Activated T-cell treated with anti-CD3 and anti-CD28 coated beads, Interleukin-2, amount 50 U/mL, for 72 hours (primary cell): ENCODE measurements around the gene PRKCI. TPM values are rescaled to one million over a fixed set of nuclear protein-coding genes. Genes with fewer than 3 reads are reported as not detected.
"Not testable (repeated sequence)": the region's sequence is repeated elsewhere in the genome, so short reads cannot be mapped to it uniquely, and the experiment has no call there.

Experiments
- ATAC-seq, 2 donors: fragments of 150-1000 bp; cut with Tn5 transposase; replicated peaks in 1 of 2; 2 replicates each; pipeline ENCODE4 v1.10.0; 2021; ENCODE audit warnings: moderate library complexity in 2 of 2, mild to moderate bottlenecking in 1 of 2
- DNase-seq, 2 donors: peaks; one replicate each; pipeline ENCODE4 v3.0.0; 2021 to 2022; ENCODE audit warnings: mixed read lengths in 1 of 2
- H3K27ac Mint-ChIP-seq: one replicate; pipeline ENCODE4 v1.8.0; 2022; ENCODE audit warnings: mild to moderate bottlenecking, moderate library complexity, mixed read lengths
- H3K27me3 Mint-ChIP-seq: one replicate; pipeline ENCODE4 v1.8.0; 2022; ENCODE audit warnings: low read depth, mixed read lengths
- H3K36me3 Mint-ChIP-seq, 2 donors: one replicate each; pipeline ENCODE4 v1.8.0; 2022; ENCODE audit warnings: mixed read lengths in 2 of 2, mild to moderate bottlenecking in 1 of 2; ENCODE audit not compliant: insufficient read depth in 2 of 2
- H3K4me1 Mint-ChIP-seq: one replicate; pipeline ENCODE4 v1.8.0; 2022; ENCODE audit warnings: low read depth, mixed read lengths
- H3K4me3 Mint-ChIP-seq, 2 donors: one replicate each; pipeline ENCODE4 v1.8.0; 2022; ENCODE audit warnings: mild to moderate bottlenecking in 2 of 2, mixed read lengths in 2 of 2, moderate library complexity in 2 of 2
- H3K9me3 Mint-ChIP-seq, 2 donors: one replicate each; pipeline ENCODE4 v1.8.0; 2022; ENCODE audit warnings: mixed read lengths in 2 of 2
- total RNA-seq, 2 donors: library from RNA; stranded (reverse); gene quantifications; one replicate each; pipeline ENCODE4 v1.2.3, GENCODE V29; 2022

PRKCI gene
- total RNA-seq, 2 donors from 2014 or later: 33.7 to 36.9 TPM

- Mint-ChIP-seq H3K4me3 (no peak overlapping the region), H3K27ac (no peak overlapping the region), H3K27me3 (no peaks in the 10 kb centered on the region), H3K36me3 (peaks cover 2% of the 10 kb centered on the region in 2 donors), H3K9me3 (no peaks in the 10 kb centered on the region), H3K4me1 (no peaks in the 10 kb centered on the region)
- ATAC-seq (no peak), DNase-seq (no peak)
These were observed 11.3 kb downstream of the PRKCI start for GRCh38 chr3:170233530-170233929.

GRCh38 chr3:170240142-170240541 is 17.9 kb downstream of the PRKCI start:
- no peak for DNase-seq
- Mint-ChIP-seq H3K27me3 (no peaks in the 10 kb centered on the region), H3K36me3 (peaks cover 4% of the 10 kb centered on the region in 2 donors), H3K4me3 (no peak overlapping the region), H3K27ac (no peak overlapping the region), H3K4me1 (no peaks in the 10 kb centered on the region), H3K9me3 (no peaks in the 10 kb centered on the region)
- ATAC-seq: no peak

- Mint-ChIP-seq H3K9me3 (no peaks in the 10 kb centered on the region), H3K36me3 (peaks cover 4% of the 10 kb centered on the region in 2 donors), H3K27ac (no peak overlapping the region), H3K27me3 (no peaks in the 10 kb centered on the region), H3K4me3 (no peak overlapping the region), H3K4me1 (no peaks in the 10 kb centered on the region)
- DNase-seq (no peak), ATAC-seq (no peak)
These were observed 18.4 kb downstream of the PRKCI start for GRCh38 chr3:170240671-170241070.

- peaks cover 2 to 7% of the 10 kb centered on the region in 2 donors for H3K36me3 Mint-ChIP-seq
- ATAC-seq: no peak
- H3K27me3 Mint-ChIP-seq: no peaks in the 10 kb centered on the region
- DNase-seq: no peak
- H3K9me3 Mint-ChIP-seq: no peaks in the 10 kb centered on the region
- peaks cover 19% of the 10 kb centered on the region for H3K4me1 Mint-ChIP-seq
- H3K27ac Mint-ChIP-seq: no peak overlapping the region
- no peak overlapping the region for H3K4me3 Mint-ChIP-seq
These were observed 22.4 kb downstream of the PRKCI start for GRCh38 chr3:170244576-170244975.

- no peaks in the 10 kb centered on the region for H3K9me3 Mint-ChIP-seq
- no peak overlapping the region for H3K27ac Mint-ChIP-seq
- H3K36me3 Mint-ChIP-seq: peaks cover 3 to 7% of the 10 kb centered on the region in 2 donors
- H3K27me3 Mint-ChIP-seq: no peaks in the 10 kb centered on the region
- DNase-seq: no peak
- H3K4me1 Mint-ChIP-seq: peaks cover 20% of the 10 kb centered on the region
- peak overlapping the region in 1 of 2 donors; percentile 31 for H3K4me3 Mint-ChIP-seq
- peak in 1 of 2 donors; percentile 21 for ATAC-seq
These were observed 25.7 kb downstream of the PRKCI start for GRCh38 chr3:170247875-170248274.

GRCh38 chr3:170256597-170256996 is 34.4 kb downstream of the PRKCI start:
- Mint-ChIP-seq H3K4me3 (peak overlapping the region; percentile 11 to 71), H3K4me1 (peaks cover 48% of the 10 kb centered on the region), H3K36me3 (peaks cover 16 to 23% of the 10 kb centered on the region in 2 donors), H3K27me3 (no peaks in the 10 kb centered on the region), H3K27ac (peak overlapping the region; percentile 0), H3K9me3 (peaks cover 5 to 10% of the 10 kb centered on the region in 2 donors)
- DNase-seq: no peak
- ATAC-seq: peak; percentile 39 to 44

- DNase-seq: peak; percentile 21 to 22
- no peaks in the 10 kb centered on the region for H3K27me3 Mint-ChIP-seq
- H3K27ac Mint-ChIP-seq: peak overlapping the region; percentile 0
- peak overlapping the region; percentile 11 to 71 for H3K4me3 Mint-ChIP-seq
- H3K36me3 Mint-ChIP-seq: peaks cover 16 to 23% of the 10 kb centered on the region in 2 donors
- peaks cover 5 to 10% of the 10 kb centered on the region in 2 donors for H3K9me3 Mint-ChIP-seq
- peaks cover 48% of the 10 kb centered on the region for H3K4me1 Mint-ChIP-seq
- peak; percentile 64 to 69 for ATAC-seq
These were observed 34.9 kb downstream of the PRKCI start for GRCh38 chr3:170257145-170257544.

GRCh38 chr3:170258105-170258487 is 35.9 kb downstream of the PRKCI start:
- Mint-ChIP-seq H3K36me3 (peaks cover 14 to 20% of the 10 kb centered on the region in 2 donors), H3K4me1 (peaks cover 48% of the 10 kb centered on the region), H3K4me3 (peak overlapping the region; percentile 71 to 78), H3K9me3 (peaks cover 5 to 10% of the 10 kb centered on the region in 2 donors), H3K27me3 (no peaks in the 10 kb centered on the region), H3K27ac (peak overlapping the region; percentile 79)
- DNase-seq (no peak), ATAC-seq (peak; percentile 50)

GRCh38 chr3:170259907-170260306 is 37.7 kb downstream of the PRKCI start:
- DNase-seq (no peak), ATAC-seq (peak; percentile 27 to 40)
- H3K4me1 Mint-ChIP-seq: peaks cover 48% of the 10 kb centered on the region
- H3K4me3 Mint-ChIP-seq: peak overlapping the region; percentile 21 to 52
- peak overlapping the region; percentile 7 for H3K27ac Mint-ChIP-seq
- no peaks in the 10 kb centered on the region for H3K27me3 Mint-ChIP-seq
- H3K9me3 Mint-ChIP-seq: peaks cover 5 to 10% of the 10 kb centered on the region in 2 donors
- H3K36me3 Mint-ChIP-seq: peaks cover 14 to 20% of the 10 kb centered on the region in 2 donors

GRCh38 chr3:170267793-170268192 is 45.6 kb downstream of the PRKCI start:
- Mint-ChIP-seq H3K36me3 (peaks cover 1 to 7% of the 10 kb centered on the region in 2 donors), H3K4me3 (no peak overlapping the region), H3K27me3 (no peaks in the 10 kb centered on the region), H3K4me1 (no peaks in the 10 kb centered on the region), H3K27ac (no peak overlapping the region), H3K9me3 (no peaks in the 10 kb centered on the region)
- DNase-seq (no peak), ATAC-seq (no peak)

- not testable (repeated sequence) for H3K9me3 Mint-ChIP-seq, H3K27ac Mint-ChIP-seq, DNase-seq, H3K36me3 Mint-ChIP-seq, ATAC-seq, H3K27me3 Mint-ChIP-seq, H3K4me1 Mint-ChIP-seq, H3K4me3 Mint-ChIP-seq
These were observed 47.5 kb downstream of the PRKCI start for GRCh38 chr3:170269673-170270254.

GRCh38 chr3:170270282-170270881 is 48.2 kb downstream of the PRKCI start:
- ATAC-seq (no peak), DNase-seq (no peak)
- peaks cover 7% of the 10 kb centered on the region for H3K4me1 Mint-ChIP-seq
- H3K27ac Mint-ChIP-seq: no peak overlapping the region
- H3K36me3 Mint-ChIP-seq: peaks cover 1 to 7% of the 10 kb centered on the region in 2 donors
- no peaks in the 10 kb centered on the region for H3K9me3 Mint-ChIP-seq
- no peaks in the 10 kb centered on the region for H3K27me3 Mint-ChIP-seq
- H3K4me3 Mint-ChIP-seq: no peak overlapping the region

- H3K27ac Mint-ChIP-seq: peak overlapping the region; percentile 16
- no peaks in the 10 kb centered on the region for H3K9me3 Mint-ChIP-seq
- peak in 1 of 2 donors; percentile 45 for ATAC-seq
- no peak overlapping the region for H3K4me3 Mint-ChIP-seq
- H3K36me3 Mint-ChIP-seq: peaks cover 0 to 18% of the 10 kb centered on the region in 2 donors
- no peak for DNase-seq
- no peaks in the 10 kb centered on the region for H3K27me3 Mint-ChIP-seq
- H3K4me1 Mint-ChIP-seq: peaks cover 30% of the 10 kb centered on the region
These were observed 52.4 kb downstream of the PRKCI start for GRCh38 chr3:170274641-170275040.
